Stimulated activated naive CD8-positive, alpha-beta T cell treated with anti-CD3 and anti-CD28 coated beads, Interleukin-15, amount 100 ng/mL, for 72 hours (primary cell): ENCODE measurements around the gene SETBP1.
A peak's percentile ranks its signal among the peaks of the same experiment; 100 is the strongest.

Experiments
- ATAC-seq: fragments of 150-1000 bp; cut with Tn5 transposase; 2 replicates; pipeline ENCODE4 v1.10.0; 2021; ENCODE audit warnings: mild to moderate bottlenecking, moderate library complexity
- DNase-seq, 2 donors: peaks; one replicate each; pipeline ENCODE4 v3.0.0; 2021 to 2022
- H3K27ac Mint-ChIP-seq, 2 donors: one replicate each; pipeline ENCODE4 v1.8.0; 2022; ENCODE audit warnings: mild to moderate bottlenecking in 2 of 2, mixed read lengths in 2 of 2, moderate library complexity in 2 of 2
- H3K27me3 Mint-ChIP-seq: one replicate; pipeline ENCODE4 v1.8.0; 2022; ENCODE audit warnings: mixed read lengths
- H3K4me1 Mint-ChIP-seq: one replicate; pipeline ENCODE4 v1.8.0; 2022; ENCODE audit warnings: mild to moderate bottlenecking, mixed read lengths
- H3K4me3 Mint-ChIP-seq, 2 donors: one replicate each; pipeline ENCODE4 v1.8.0; 2022; ENCODE audit warnings: mild to moderate bottlenecking in 2 of 2, mixed read lengths in 2 of 2, moderate library complexity in 1 of 2
- H3K9me3 Mint-ChIP-seq, 2 donors: one replicate each; pipeline ENCODE4 v1.8.0; 2022; ENCODE audit warnings: mixed read lengths in 2 of 2

SETBP1 gene

DNA sequence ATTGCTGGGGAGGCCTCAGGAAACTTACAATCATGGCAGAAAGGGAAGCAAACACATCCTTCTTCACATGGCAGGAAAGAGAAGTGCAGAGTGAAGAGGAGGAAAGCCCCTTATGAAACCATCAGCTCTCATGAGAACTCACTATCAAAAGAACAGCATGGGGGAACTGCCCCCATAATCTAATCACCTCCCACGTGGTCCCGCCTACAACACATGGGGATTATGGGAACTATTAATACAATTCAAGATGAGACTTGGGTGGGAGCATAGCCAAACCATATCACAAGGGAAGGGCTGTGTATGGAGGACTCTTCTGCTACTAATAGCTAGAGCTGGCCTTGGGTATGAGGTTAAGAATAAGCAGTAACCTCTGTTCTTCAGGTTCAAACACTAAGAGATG, 8.8 kb upstream of the SETBP1 start:
- DNase-seq (no peak), ATAC-seq (no peak)
- Mint-ChIP-seq H3K27ac (no peak overlapping the region), H3K9me3 (no peaks in the 10 kb centered on the region), H3K4me3 (no peak overlapping the region), H3K27me3 (peaks cover 22% of the 10 kb centered on the region), H3K4me1 (no peaks in the 10 kb centered on the region)

DNA sequence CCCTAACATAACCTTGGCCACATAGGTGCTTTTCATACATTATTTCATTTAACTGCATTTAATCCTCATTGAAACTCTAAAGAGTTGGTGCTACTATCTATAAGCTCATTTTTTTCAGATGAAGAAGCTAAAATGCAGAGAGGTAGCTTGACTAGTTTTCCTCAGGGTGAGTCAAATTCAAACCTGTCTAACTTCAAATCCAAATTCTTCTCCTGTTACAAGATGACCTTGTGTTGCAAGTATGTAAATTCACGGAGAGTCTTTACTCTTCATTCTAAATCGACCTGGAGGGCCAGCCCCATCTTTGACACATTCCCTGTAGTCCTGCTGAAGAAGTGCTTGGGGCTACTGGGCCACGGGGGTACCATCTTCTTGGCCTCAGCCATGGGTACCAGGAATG, 8.2 kb upstream of the SETBP1 start:
- Mint-ChIP-seq H3K27ac (no peak overlapping the region), H3K4me1 (no peaks in the 10 kb centered on the region), H3K27me3 (peaks cover 23% of the 10 kb centered on the region), H3K9me3 (no peaks in the 10 kb centered on the region), H3K4me3 (no peak overlapping the region)
- no peak for DNase-seq
- no peak for ATAC-seq

DNA sequence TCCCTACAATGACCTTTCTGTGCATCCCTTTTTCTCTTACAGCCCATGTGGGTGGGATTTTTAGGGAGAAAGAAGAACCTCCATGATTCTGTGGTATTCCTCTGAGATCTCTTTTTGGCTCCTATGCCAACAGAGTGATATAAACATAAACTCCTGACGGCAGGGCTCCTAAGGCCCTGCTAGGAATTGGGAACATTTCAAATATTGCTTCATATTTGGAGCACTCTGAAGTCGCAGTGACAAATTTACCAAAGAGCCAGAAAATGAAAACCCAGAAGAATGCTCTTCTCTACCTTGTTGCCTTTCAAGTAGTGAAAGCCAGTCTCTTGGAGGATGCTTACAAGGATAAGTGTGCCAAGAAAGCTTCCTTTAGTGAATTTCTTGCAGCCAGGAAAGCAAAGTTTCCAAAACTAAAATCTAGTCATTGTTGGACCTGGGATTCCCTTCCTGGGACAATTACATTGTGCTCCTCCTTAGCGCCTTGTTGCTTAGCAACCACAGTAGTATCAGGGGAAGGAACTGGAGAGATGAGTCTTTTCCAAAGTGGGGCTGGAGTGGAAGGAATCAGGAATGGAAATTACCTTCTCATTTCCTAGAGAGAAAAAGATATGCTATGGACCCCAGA, 7.3 kb upstream of the SETBP1 start:
- H3K9me3 Mint-ChIP-seq, result no peaks in the 10 kb centered on the region
- H3K27ac Mint-ChIP-seq, result no peak overlapping the region
- no peaks in the 10 kb centered on the region for H3K4me1 Mint-ChIP-seq
- no peak overlapping the region for H3K4me3 Mint-ChIP-seq
- no peak for ATAC-seq
- peaks cover 32% of the 10 kb centered on the region for H3K27me3 Mint-ChIP-seq
- no peak for DNase-seq

DNA sequence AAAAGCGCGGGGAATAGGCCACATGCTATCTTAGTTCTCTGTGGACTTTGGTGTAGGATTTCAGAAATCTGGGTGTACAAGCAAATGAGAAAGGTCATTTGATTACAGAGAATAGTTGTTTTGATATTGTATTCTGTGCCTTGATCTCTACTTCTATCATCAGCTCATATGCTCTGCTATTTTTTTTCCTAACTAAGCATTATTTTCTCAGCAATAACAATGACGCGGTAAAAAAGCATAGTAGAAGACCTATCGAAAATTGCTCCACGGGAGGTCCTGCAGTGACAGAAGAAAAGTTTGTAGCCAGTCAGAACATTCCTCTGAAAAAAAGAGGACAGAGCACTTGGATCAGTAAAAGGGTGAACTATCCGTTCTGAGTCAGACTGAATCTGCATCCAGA, 2.8 kb upstream of the SETBP1 start:
- no peak overlapping the region for H3K4me3 Mint-ChIP-seq
- no peak for DNase-seq
- no peak overlapping the region for H3K27ac Mint-ChIP-seq
- no peaks in the 10 kb centered on the region for H3K9me3 Mint-ChIP-seq
- ATAC-seq, result no peak
- H3K4me1 Mint-ChIP-seq, result no peaks in the 10 kb centered on the region
- H3K27me3 Mint-ChIP-seq, result peaks cover 32% of the 10 kb centered on the region

DNA sequence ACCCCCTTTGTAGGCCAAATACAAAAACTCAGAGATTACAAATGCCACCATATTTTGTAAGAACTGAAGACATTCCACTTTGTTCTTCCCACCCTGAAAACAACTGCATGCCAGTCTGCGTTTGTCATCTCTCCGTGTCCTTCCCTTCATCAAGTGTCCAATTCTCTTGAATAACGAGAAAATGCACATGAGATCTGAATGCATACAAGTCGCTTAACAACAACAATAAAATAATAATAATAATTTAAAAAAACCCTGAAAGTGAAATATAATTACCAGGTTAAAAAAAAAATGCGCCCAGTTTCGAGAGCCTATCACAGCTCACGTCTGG, 2.0 kb upstream of the SETBP1 start:
- H3K9me3 Mint-ChIP-seq, result no peaks in the 10 kb centered on the region
- DNase-seq, result no peak
- ATAC-seq, result no peak
- H3K4me3 Mint-ChIP-seq, result peak overlapping the region; percentile 68 to 88
- no peaks in the 10 kb centered on the region for H3K4me1 Mint-ChIP-seq
- H3K27me3 Mint-ChIP-seq, result peaks cover 25% of the 10 kb centered on the region
- H3K27ac Mint-ChIP-seq, result no peak overlapping the region

DNA sequence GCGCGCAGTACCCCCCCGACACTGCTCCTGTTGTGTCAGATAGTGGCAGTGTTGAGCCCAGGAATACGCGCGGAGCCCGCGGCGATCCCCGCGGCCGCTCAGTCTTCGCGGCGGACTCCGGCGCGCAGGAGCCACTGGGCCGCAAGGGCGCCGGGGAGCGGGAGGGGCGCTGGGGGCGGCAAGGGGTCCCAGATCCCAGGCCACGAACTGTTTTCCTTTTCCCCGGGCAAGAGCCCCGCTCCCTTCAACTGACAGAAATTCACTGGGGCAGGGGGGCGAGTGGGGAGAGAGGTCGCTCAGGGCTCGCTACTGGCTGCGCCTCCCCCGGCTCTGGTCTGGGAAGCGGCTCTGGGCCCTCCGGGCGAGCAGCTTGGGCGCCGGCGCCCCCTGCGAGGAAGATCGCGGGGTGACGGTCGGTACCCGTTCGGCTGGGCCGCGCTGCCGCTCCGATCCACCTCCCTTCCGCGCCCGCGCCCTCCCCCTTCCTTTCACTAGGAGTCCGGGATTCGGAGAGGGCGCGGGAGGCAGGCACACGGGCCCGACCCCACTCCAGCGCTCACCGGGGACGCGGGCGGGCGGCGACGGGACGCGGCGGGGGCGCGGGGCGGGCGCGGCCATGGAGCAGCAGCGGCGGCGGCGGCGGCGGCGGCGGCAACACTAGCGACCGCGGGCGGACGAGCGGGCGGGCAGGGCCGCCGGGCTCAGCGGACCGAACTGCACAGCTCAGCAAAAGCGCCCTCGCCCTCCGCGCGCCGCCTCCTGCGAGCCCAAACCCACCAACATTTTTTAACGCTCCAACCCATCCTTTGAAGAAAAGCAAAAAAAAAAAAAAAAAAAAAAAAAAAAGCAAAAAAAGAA, 1.4 kb upstream of the SETBP1 start:
- peak; percentile 95 for ATAC-seq
- no peak overlapping the region for H3K27ac Mint-ChIP-seq
- peak; percentile 74 to 82 for DNase-seq
- H3K27me3 Mint-ChIP-seq, result peaks cover 19% of the 10 kb centered on the region
- no peaks in the 10 kb centered on the region for H3K9me3 Mint-ChIP-seq
- no peaks in the 10 kb centered on the region for H3K4me1 Mint-ChIP-seq
- H3K4me3 Mint-ChIP-seq, result peak overlapping the region; percentile 79 to 88

DNA sequence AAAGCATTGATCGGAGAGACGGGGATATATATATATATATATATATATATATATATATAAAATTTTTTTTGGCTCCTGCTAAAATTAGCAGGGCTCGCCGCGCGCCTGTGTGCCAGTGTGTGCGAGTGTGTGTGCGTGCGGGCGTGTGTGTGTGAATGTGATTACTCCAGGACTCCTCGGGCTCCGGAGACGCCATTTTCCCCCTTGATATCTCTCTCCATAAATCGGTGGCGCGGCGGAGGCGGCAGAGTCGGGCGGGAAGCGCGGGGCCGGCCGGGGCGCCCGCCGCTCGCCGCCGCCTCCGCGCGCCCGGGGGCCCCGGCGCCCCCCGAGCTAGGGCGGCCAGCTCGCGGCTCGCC, 795 bp upstream of the SETBP1 start:
- H3K4me1 Mint-ChIP-seq, result no peaks in the 10 kb centered on the region
- no peaks in the 10 kb centered on the region for H3K9me3 Mint-ChIP-seq
- H3K27me3 Mint-ChIP-seq, result peaks cover 18% of the 10 kb centered on the region
- H3K27ac Mint-ChIP-seq, result no peak overlapping the region
- peak; percentile 11 for ATAC-seq
- peak overlapping the region; percentile 79 to 88 for H3K4me3 Mint-ChIP-seq
- peak; percentile 18 to 20 for DNase-seq

DNA sequence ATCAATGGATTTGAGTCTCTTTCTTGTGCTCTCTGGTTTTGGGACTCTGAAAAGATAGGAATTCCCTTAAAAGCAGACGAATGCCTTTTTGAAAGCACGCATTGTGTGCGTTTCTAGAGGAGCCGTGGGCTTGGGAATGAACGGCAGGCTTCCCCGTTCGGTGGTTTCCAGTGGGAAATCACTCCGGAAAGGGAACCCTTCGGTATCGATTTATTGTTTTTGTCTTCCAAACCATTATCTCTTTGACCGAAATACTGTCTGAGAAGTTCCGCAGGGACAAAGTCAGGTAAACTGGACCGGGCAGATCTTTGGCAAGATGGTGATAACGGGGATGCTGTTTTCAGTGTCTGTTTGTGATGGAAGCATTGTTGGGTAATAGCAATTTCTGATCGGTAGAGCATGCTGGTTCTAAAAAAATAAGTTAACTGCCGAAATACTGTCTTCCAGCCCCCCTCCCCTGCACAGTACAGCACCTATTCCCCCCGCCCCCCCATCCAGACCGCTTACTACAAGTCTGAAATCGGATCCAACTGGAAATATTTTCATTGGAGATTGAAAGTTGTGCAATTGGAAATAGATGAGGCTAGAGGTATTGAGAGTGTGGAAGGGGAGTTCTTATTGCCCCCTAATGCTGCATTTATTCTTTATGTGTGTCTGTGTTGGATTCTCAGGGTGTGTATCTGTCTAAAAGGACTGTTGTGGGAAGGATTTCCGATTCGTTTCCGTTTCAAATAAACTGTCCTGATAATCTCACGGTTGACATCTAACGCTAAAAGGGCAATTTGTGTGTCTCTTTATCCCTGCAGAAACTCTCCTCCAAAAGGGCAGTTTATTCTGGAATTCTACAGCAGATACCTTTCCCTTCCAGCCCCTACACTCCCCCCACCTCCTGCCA, 635 bp downstream of the SETBP1 start:
- Mint-ChIP-seq H3K4me1 (no peaks in the 10 kb centered on the region), H3K27ac (no peak overlapping the region), H3K9me3 (no peaks in the 10 kb centered on the region), H3K27me3 (peaks cover 28% of the 10 kb centered on the region), H3K4me3 (peak overlapping the region; percentile 79 to 88)
- ATAC-seq (no peak), DNase-seq (no peak)

DNA sequence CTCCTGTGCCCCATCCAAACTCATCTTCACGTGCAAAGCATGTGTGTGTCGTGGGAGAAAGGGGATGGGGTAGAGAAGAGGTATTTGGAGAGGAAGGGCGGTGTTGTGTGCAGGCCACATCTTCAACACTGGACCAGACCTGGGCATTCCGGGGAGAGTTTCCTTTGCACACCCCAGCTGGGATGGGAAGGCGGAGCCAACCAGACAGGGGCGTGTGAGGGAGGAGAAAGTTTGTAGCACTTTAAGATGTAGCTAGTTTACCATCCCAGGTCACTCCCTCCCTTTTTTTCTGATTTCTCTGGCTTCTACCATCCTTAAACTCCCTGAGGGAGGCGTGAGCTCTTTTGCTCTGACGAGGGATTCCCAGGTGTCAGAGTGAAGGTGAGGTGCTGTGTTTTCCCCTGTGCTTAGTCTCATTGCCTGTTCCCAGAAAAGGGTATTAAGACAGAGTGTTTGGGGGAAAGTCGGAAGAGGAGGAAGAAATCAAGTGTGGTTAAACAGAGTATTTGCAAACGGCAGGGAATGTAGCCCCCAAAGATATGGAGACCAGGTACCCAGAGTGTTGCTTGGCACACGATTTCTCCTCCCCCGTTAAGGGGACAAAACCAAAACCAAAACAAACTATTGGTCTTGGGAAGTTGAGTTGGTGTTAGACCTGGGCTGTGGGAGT, 1.6 kb downstream of the SETBP1 start:
- Mint-ChIP-seq H3K9me3 (no peaks in the 10 kb centered on the region), H3K27me3 (peaks cover 36% of the 10 kb centered on the region), H3K4me3 (no peak overlapping the region), H3K27ac (no peak overlapping the region), H3K4me1 (no peaks in the 10 kb centered on the region)
- no peak for ATAC-seq
- DNase-seq, result no peak

DNA sequence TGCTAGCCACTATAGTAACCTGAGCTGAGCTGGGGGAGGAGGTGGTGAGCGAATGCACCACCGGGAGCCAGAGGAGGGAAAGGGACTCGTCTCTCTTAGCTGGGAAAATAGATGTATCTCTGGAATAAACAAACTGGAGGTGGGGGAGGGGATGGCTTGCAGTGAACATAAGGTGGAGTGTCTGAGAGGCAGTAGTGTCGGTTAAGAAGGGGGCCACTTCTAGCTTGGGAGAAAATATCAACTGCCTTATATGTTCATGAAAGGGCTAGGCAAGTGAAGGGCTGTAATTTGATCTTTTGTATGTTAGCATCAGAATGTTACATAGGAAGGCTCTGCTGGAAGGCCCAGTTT, 2.2 kb downstream of the SETBP1 start:
- no peaks in the 10 kb centered on the region for H3K4me1 Mint-ChIP-seq
- H3K27ac Mint-ChIP-seq, result no peak overlapping the region
- no peak overlapping the region for H3K4me3 Mint-ChIP-seq
- DNase-seq, result no peak
- ATAC-seq, result no peak
- no peaks in the 10 kb centered on the region for H3K9me3 Mint-ChIP-seq
- peaks cover 36% of the 10 kb centered on the region for H3K27me3 Mint-ChIP-seq

DNA sequence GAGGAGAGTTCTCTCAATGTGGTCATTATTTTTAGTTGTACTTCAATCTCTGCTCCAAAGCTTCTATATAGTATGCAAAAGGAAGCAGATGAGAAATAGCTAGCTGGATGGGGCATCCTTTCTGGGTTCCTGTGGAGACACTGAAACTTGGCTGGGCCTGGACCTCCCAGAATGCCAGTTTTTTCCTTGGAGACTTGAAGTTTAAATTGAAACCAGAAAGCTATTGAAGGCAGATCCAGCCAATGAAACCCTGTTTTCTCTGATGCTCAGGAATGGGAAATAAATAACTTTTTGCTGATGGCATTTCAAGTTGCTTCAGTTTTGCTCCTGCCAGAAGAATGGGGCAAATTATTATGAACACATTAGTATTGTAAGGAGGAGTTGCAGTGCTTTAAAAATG, 2.9 kb downstream of the SETBP1 start:
- peaks cover 33% of the 10 kb centered on the region for H3K27me3 Mint-ChIP-seq
- H3K27ac Mint-ChIP-seq, result peak overlapping the region in 1 of 2 donors; percentile 64
- DNase-seq (no peak), ATAC-seq (no peak)
- H3K9me3 Mint-ChIP-seq, result no peaks in the 10 kb centered on the region
- no peak overlapping the region for H3K4me3 Mint-ChIP-seq
- H3K4me1 Mint-ChIP-seq, result no peaks in the 10 kb centered on the region

DNA sequence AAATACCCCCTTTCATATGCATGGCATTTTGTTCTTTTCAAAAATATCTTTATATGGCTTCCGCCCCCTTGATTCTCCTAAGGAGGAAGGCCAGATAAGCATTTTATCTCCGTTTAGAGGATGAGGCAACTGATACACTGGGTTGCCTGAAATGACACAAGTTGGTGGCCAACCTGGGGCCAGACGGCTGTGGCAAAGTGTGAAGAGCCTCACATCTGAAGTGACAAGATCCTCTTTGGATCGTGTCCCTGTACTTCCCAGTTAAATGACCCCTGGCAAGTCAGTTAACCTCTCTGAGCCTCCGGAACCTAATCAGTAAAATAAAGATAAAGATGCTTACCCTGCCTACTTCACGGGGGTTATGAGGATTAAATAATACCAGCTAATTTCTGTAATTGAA, 4.6 kb downstream of the SETBP1 start:
- no peak overlapping the region for H3K4me3 Mint-ChIP-seq
- H3K4me1 Mint-ChIP-seq, result no peaks in the 10 kb centered on the region
- no peak overlapping the region for H3K27ac Mint-ChIP-seq
- no peak for DNase-seq
- no peak for ATAC-seq
- H3K9me3 Mint-ChIP-seq, result no peaks in the 10 kb centered on the region
- peaks cover 47% of the 10 kb centered on the region for H3K27me3 Mint-ChIP-seq

DNA sequence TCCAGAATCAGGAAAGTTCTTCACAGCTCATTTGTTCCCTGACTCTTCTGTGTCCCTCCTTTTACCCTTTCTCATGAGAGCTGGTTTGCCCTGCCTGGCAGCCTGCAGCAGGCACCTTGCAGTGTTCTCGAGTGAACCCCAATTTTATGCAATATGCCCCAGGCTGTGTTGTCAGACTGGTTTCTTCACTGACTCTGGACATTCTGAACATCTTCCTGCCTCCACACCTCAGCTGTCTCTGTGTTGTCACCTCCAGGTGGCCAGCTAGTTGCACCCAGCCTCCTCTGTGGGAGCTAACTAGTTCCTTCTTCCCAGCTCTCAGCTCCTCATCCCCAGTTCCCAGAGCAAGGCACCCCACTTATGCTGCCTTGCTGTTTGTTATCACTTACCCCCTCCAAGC, 5.5 kb downstream of the SETBP1 start:
- ATAC-seq (no peak), DNase-seq (no peak)
- Mint-ChIP-seq H3K27ac (no peak overlapping the region), H3K4me3 (no peak overlapping the region), H3K4me1 (no peaks in the 10 kb centered on the region), H3K9me3 (no peaks in the 10 kb centered on the region), H3K27me3 (peaks cover 48% of the 10 kb centered on the region)

DNA sequence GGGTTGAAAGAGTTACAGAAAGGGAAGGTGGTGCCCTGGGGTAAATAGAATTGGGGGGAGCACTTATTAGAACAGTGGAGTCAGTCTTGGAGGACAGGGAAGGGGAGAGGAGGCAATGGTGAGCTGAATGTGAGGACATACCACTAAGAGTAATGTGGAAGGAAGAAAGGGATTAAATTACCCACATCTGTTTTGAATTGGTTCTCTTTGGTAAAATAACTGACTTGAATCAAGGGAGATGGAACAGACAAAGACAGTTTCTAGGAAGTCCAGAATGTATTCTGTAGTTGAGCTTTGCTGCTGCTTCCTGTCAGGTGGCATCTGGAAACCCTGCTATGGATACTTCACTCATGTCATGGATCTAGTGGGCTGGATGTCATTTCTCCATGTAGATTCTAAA, 6.7 kb downstream of the SETBP1 start:
- ATAC-seq (no peak), DNase-seq (no peak)
- no peaks in the 10 kb centered on the region for H3K4me1 Mint-ChIP-seq
- no peak overlapping the region for H3K27ac Mint-ChIP-seq
- H3K27me3 Mint-ChIP-seq, result peaks cover 59% of the 10 kb centered on the region
- no peak overlapping the region for H3K4me3 Mint-ChIP-seq
- no peaks in the 10 kb centered on the region for H3K9me3 Mint-ChIP-seq

DNA sequence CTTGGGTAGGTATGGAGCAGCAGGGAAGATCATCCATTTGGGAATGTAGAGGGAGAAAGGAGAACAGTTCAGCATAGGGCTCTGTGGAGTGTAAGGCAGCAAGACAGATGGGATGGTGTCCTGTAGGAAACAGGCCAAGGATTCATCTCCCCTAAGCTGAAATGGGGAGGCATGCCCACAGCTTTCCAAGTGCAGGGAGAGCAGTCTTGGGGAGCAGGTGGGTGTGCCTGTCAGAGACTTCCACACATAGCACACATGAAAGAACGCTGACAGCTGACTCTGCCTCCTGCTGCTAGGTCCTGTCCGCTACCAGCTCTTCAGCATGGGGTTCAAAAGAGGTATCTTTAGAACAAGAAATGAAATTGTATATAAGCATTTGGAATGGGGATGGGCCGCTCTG, 9.0 kb downstream of the SETBP1 start:
- H3K9me3 Mint-ChIP-seq, result no peaks in the 10 kb centered on the region
- no peaks in the 10 kb centered on the region for H3K4me1 Mint-ChIP-seq
- H3K4me3 Mint-ChIP-seq, result no peak overlapping the region
- H3K27me3 Mint-ChIP-seq, result peaks cover 66% of the 10 kb centered on the region
- H3K27ac Mint-ChIP-seq, result no peak overlapping the region
- ATAC-seq (no peak), DNase-seq (no peak)
